IMR-90 (cell line): Measurements from ENCODE around the gene GJB5. TPM values are rescaled to one million over a fixed set of nuclear protein-coding genes. Genes with fewer than 3 reads are reported as not detected.

Experiments
- ATAC-seq: fragments of 200-7000 bp; cut with Tn5 transposase; 2 replicates; pipeline ENCODE4 v1.9.1; 2020; ENCODE audit warnings: low read depth, mild to moderate bottlenecking, moderate library complexity
- BruUV-seq: library from RNA; stranded (reverse); fragments of 400-500 nt; replicated peaks from 2 replicates; lab custom pipeline; 2021; lab: Mats Ljungman, UMichigan
- CTCF ChIA-PET: fragments of 300-600 bp; formaldehyde crosslinking; extraction: SDS; loops from one replicate; lab custom pipeline; 2021; ENCODE audit warnings: antibody characterized with exemption; lab: Yijun Ruan, JAX
- POLR2A ChIA-PET: fragments of 300-600 bp; sonication (Branson Sonifier 250); formaldehyde crosslinking; loops from one replicate; lab custom pipeline; 2022; ENCODE audit warnings: antibody characterized with exemption; ENCODE audit not compliant: unreplicated experiment; lab: Charles Lee
- DNase-seq: peaks from one replicate; pipeline ENCODE4 v3.0.0; 2013
- H2AFZ ChIP-seq: replicated peaks from 2 replicates; pipeline ENCODE3; 2013; ENCODE audit warnings: low read length, mild to moderate bottlenecking; ENCODE audit not compliant: poor library complexity
- H2AK5ac ChIP-seq: 2 replicates; pipeline ENCODE4 v1.6.1; 2013; ENCODE audit warnings: low read depth, low read length, inconsistent platforms
- H2AK9ac ChIP-seq: replicated peaks from 2 replicates; pipeline ENCODE3; 2013; ENCODE audit warnings: mild to moderate bottlenecking, low read depth, low read length, moderate library complexity; ENCODE audit not compliant: poor library complexity
- H2BK120ac ChIP-seq: 2 replicates; pipeline ENCODE4 v1.6.1; 2013; ENCODE audit warnings: low read depth, low read length, inconsistent platforms
- H2BK15ac ChIP-seq: 3 replicates; pipeline ENCODE4 v1.6.1; 2013; ENCODE audit warnings: low read depth, low read length, inconsistent platforms
- H2BK20ac ChIP-seq: 2 replicates; pipeline ENCODE4 v1.6.1; 2013; ENCODE audit warnings: low read depth, mild to moderate bottlenecking, inconsistent platforms, low read length, moderate library complexity
- H2BK5ac ChIP-seq: 2 replicates; pipeline ENCODE4 v1.6.1; 2013; ENCODE audit warnings: mild to moderate bottlenecking, low read depth, low read length, inconsistent platforms; ENCODE audit not compliant: poor library complexity, severe bottlenecking
- H3K14ac ChIP-seq: replicated peaks from 2 replicates; pipeline ENCODE4 v1.6.1; 2013; ENCODE audit warnings: low read depth, low read length, inconsistent platforms
- H3K18ac ChIP-seq: 2 replicates; pipeline ENCODE4 v1.6.1; 2013; ENCODE audit warnings: low read depth, low read length, control low read depth
- H3K23ac ChIP-seq: 2 replicates; pipeline ENCODE4 v1.6.1; 2013; ENCODE audit warnings: low read depth, low read length, inconsistent platforms
- H3K27ac ChIP-seq: 2 replicates; pipeline ENCODE4 v1.5.1; 2013; ENCODE audit warnings: mild to moderate bottlenecking, control low read depth, low read length; ENCODE audit not compliant: insufficient read depth
- H3K27me3 ChIP-seq: 2 replicates; pipeline ENCODE4 v1.6.1; 2013; ENCODE audit warnings: low read length; ENCODE audit not compliant: control insufficient read depth, insufficient read depth
- H3K36me3 ChIP-seq: 2 replicates; pipeline ENCODE4 v1.6.1; 2013; ENCODE audit warnings: low read length, mixed read lengths; ENCODE audit not compliant: control insufficient read depth, insufficient read depth
- H3K4ac ChIP-seq: 2 replicates; pipeline ENCODE4 v1.6.1; 2013; ENCODE audit warnings: low read depth, low read length, inconsistent platforms
- H3K4me1 ChIP-seq: 2 replicates; pipeline ENCODE4 v1.6.1; 2013; ENCODE audit warnings: low read length, mixed read lengths; ENCODE audit not compliant: control insufficient read depth, insufficient read depth
- H3K4me2 ChIP-seq: 2 replicates; pipeline ENCODE4 v1.6.1; 2013; ENCODE audit warnings: low read depth, mild to moderate bottlenecking, control low read depth, low read length, moderate library complexity
- H3K4me3 ChIP-seq: 2 replicates; pipeline ENCODE4 v1.5.1; 2013; ENCODE audit warnings: low read depth, mild to moderate bottlenecking, control low read depth, low read length, moderate library complexity; ENCODE audit not compliant: insufficient read depth
- H3K56ac ChIP-seq: 2 replicates; pipeline ENCODE4 v1.6.1; 2013; ENCODE audit warnings: low read length, inconsistent platforms; ENCODE audit not compliant: insufficient read depth; ENCODE audit errors: extremely low read depth
- H3K79me1 ChIP-seq, 2 experiments: 2 replicates each; pipeline ENCODE4 v1.6.1; 2013; ENCODE audit warnings: low read length in 2 of 2, inconsistent platforms in 1 of 2, low read depth in 1 of 2
- H3K9ac ChIP-seq: 2 replicates; pipeline ENCODE4 v1.6.1; 2013; ENCODE audit warnings: low read depth, low read length, control low read depth
- H3K9me1 ChIP-seq: 2 replicates; pipeline ENCODE4 v1.6.1; 2013; ENCODE audit warnings: low read length, inconsistent platforms; ENCODE audit not compliant: insufficient read depth
- H3K9me3 ChIP-seq: 2 replicates; pipeline ENCODE4 v1.6.1; 2013; ENCODE audit warnings: low read length; ENCODE audit not compliant: control insufficient read depth, insufficient read depth
- H4K20me1 ChIP-seq: 2 replicates; pipeline ENCODE4 v1.6.1; 2013; ENCODE audit warnings: low read length, inconsistent platforms; ENCODE audit not compliant: insufficient read depth
- H4K5ac ChIP-seq: 2 replicates; pipeline ENCODE4 v1.6.1; 2013; ENCODE audit warnings: mild to moderate bottlenecking, low read depth, low read length, control low read depth
- H4K8ac ChIP-seq, 2 experiments: 2 replicates each; pipeline ENCODE4 v1.6.1; 2013; ENCODE audit warnings: low read depth in 2 of 2, low read length in 2 of 2, control low read depth in 1 of 2, inconsistent platforms in 1 of 2
- H4K91ac ChIP-seq: 2 replicates; pipeline ENCODE4 v1.6.1; 2013; ENCODE audit warnings: low read depth, low read length, inconsistent platforms; ENCODE audit not compliant: insufficient read depth
- BHLHE40 ChIP-seq: fragments of 150-350 bp; IDR thresholded peaks from 2 replicates; pipeline ENCODE4 v1.6.1; 2016; ENCODE audit warnings: mild to moderate bottlenecking, low read depth, low read length
- CEBPB ChIP-seq: IDR thresholded peaks from 2 replicates; pipeline ENCODE4 v1.6.1; 2012; ENCODE audit warnings: low read depth, low read length, improper control_type of control experiment
- CHD1 ChIP-seq: IDR thresholded peaks from 2 replicates; pipeline ENCODE4 v1.6.1; 2012; ENCODE audit warnings: low read depth, low read length, improper control_type of control experiment
- CTCF ChIP-seq: conservative IDR thresholded peaks from 2 replicates; pipeline ENCODE4 v1.5.1; 2012; ENCODE audit warnings: mild to moderate bottlenecking, low read depth, low read length, improper control_type of control experiment
- FOS ChIP-seq: fragments of 150-350 bp; IDR thresholded peaks from 2 replicates; pipeline ENCODE4 v1.6.1; 2016; ENCODE audit warnings: low read depth, low read length
- MAFK ChIP-seq: IDR thresholded peaks from 2 replicates; pipeline ENCODE4 v1.6.1; 2012; ENCODE audit warnings: low read depth, low read length, improper control_type of control experiment
- MAZ ChIP-seq: IDR thresholded peaks from 2 replicates; pipeline ENCODE4 v1.6.1; 2012; ENCODE audit warnings: low read depth, mild to moderate bottlenecking, low read length, improper control_type of control experiment, moderate library complexity, borderline replicate concordance
- POLR2A ChIP-seq: IDR thresholded peaks from 2 replicates; pipeline ENCODE4 v1.6.1; 2012; ENCODE audit warnings: mild to moderate bottlenecking, low read depth, low read length
- USF2 ChIP-seq: fragments of 150-350 bp; IDR thresholded peaks from 2 replicates; pipeline ENCODE4 v1.6.1; 2017; ENCODE audit warnings: mild to moderate bottlenecking, antibody characterized with exemption, low read length, low read depth
- WGBS, 2 experiments: methylation state at CpG; one replicate each; pipeline versions ENCODE4 v1.1.5 to v1.1.7; 2013; ENCODE audit warnings: missing lambda C conversion rate in 2 of 2; ENCODE audit not compliant: insufficient read length in 1 of 2; ENCODE audit errors: extremely low coverage in 2 of 2; 5-methylcytosine and 5-hydroxymethylcytosine counted together
- dilution Hi-C: fragments of 300-500 bp; cut with HindIII; formaldehyde crosslinking; loops from one replicate; pipeline ENCODE4 v1.14.3; 2018; ENCODE audit warnings: low sequenced_read_pairs; ENCODE audit not compliant: unreplicated experiment
- in situ Hi-C: fragments of 300-500 bp; cut with MboI; formaldehyde crosslinking; loops from 3 replicates; pipeline ENCODE4 v1.14.3; 2019; ENCODE audit warnings: low sequenced_read_pairs, inconsistent platforms, mixed read lengths
- intact Hi-C: fragments of 100-400 bp; cut with micrococcal nuclease; formaldehyde crosslinking; loops from 2 replicates; pipeline ENCODE4 v1.10.0; 2022
- polyA plus RNA-seq, 3 experiments: library from polyadenylated mRNA; depleted of rRNA; stranded (reverse); fragments of >200 nt; gene quantifications; 2 replicates each; pipeline ENCODE4 v1.2.3, GENCODE V29; 2012; ENCODE audit warnings: low replicate concordance in 1 of 3
- total RNA-seq: library from RNA; depleted of rRNA; stranded (reverse); fragments of >200 nt; gene quantifications from 2 replicates; pipeline ENCODE4 v1.2.3, GENCODE V29; 2012

Gene GJB5
- total and polyA plus RNA-seq, 2 of the 4 experiments (the other 2 are of a cell fraction), result 0.10 TPM; not detected in 1

GRCh38 chr1:34781844-34782391 is 27.1 kb downstream of the GJB5 start:
- Histone ChIP-seq H3K4me2 (no peak overlapping the region), H3K36me3 (no peaks in the 10 kb centered on the region), H3K4me1 (peaks cover 5% of the 10 kb centered on the region; the same call in 1 of the 2 replicates), H3K27ac (no peak overlapping the region), H2AK9ac (peak overlapping the region; percentile 26), H3K4me3 (no peak overlapping the region), H3K79me1 (no peaks in the 10 kb centered on the region), H4K20me1 (no peaks in the 10 kb centered on the region; the same call in 1 of the 2 replicates), H3K9me3 (no peaks in the 10 kb centered on the region), H2AFZ (peak overlapping the region; percentile 66), H3K9ac (no peak overlapping the region), H4K5ac (no peak overlapping the region), H3K23ac (no peak overlapping the region), H2BK120ac (no peak overlapping the region), H4K91ac (no peak overlapping the region), H4K8ac (no peak overlapping the region), H3K9me1 (no peaks in the 10 kb centered on the region; the same call in 1 of the 2 replicates), H2BK20ac (no peak overlapping the region), H2BK5ac (no peak overlapping the region), H2AK5ac (no peak overlapping the region), H3K56ac (no peak overlapping the region), H2BK15ac (no peak overlapping the region), H3K14ac (no peak overlapping the region), H3K4ac (no peak overlapping the region), H3K27me3 (peaks cover 37% of the 10 kb centered on the region), H3K18ac (no peak overlapping the region)
- dilution Hi-C loops (no loop called here), in situ Hi-C loops (no loop called here), intact Hi-C loops (no loop called here)
- WGBS, 2 experiments, result 0% methylated on average over 1 of the region's 18 CpGs; no CpG with 5 or more reads in 1 of the 2 experiments
- POLR2A ChIA-PET, result no interaction called here
- BruUV-seq, result no TSS peak
- TF ChIP-seq CEBPB (no peak), BHLHE40 (no peak), CTCF (no peak), USF2 (no peak), POLR2A (no peak), CHD1 (no peak), MAFK (no peak), FOS (no peak), MAZ (no peak)
- DNase-seq (no peak), ATAC-seq (no peak)
- CTCF ChIA-PET, result interaction anchor here (1.1 kb wide), 1 partner anchor 71 kb away, joined by 3 read pairs; no protein-coding TSS in a partner anchor
